Measurements from ENCODE around the gene ERAL1. TPM values are rescaled to one million over a fixed set of nuclear protein-coding genes. Genes with fewer than 3 reads are reported as not detected.

ERAL1 gene
- total and polyA plus RNA-seq, 2 experiments from 2014 or later = 77.1 to 121 TPM

GRCh38 chr17:28874750-28875149 is 19.9 kb downstream of the ERAL1 start:
- Histone ChIP-seq H3K4me2 (no peak overlapping the region), H3F3A (replicated peaks; ENCODE audit: low read depth) (no peaks in the 10 kb centered on the region), H3K27ac (ENCODE audit: low read depth) (no peak overlapping the region), H3K79me2 (replicated peaks; ENCODE audit: insufficient read depth) (no peaks in the 10 kb centered on the region), H3K4me3 (no peak overlapping the region), H3K9me2 (ENCODE audit: insufficient read depth) (no peaks in the 10 kb centered on the region), H3K27me3 (ENCODE audit: insufficient read depth) (no peaks in the 10 kb centered on the region), H4K20me1 (replicated peaks; ENCODE audit: insufficient read depth) (no peaks in the 10 kb centered on the region), H3K36me3 (ENCODE audit: insufficient read depth) (no peaks in the 10 kb centered on the region), H3K4me1 (ENCODE audit: insufficient read depth) (no peaks in the 10 kb centered on the region), H2AFZ (no peak overlapping the region)
- peaks cover 8% of the 10 kb centered on the region for H3K27me3 Mint-ChIP-seq (ENCODE audit: insufficient read depth, low read depth, poor library complexity)
- no peak for TF ChIP-seq ZNF114 (CRISPR knock-in tag; IDR thresholded peaks at IDR 0.05)
- TF ChIP-seq ETS1 (IDR thresholded peaks at IDR 0.05) = no peak
- TF ChIP-seq EZH2 (IDR thresholded peaks at IDR 0.05; ENCODE audit: low read depth, unreplicated experiment) = no peak
- no peak for TF ChIP-seq REST (IDR thresholded peaks at IDR 0.05; ENCODE audit: unreplicated experiment)
- TF ChIP-seq POLR2AphosphoS5 (IDR thresholded peaks at IDR 0.05; ENCODE audit: low read depth) = no peak
- TF ChIP-seq ZNF462 (CRISPR knock-in tag; IDR thresholded peaks at IDR 0.05) = no peak
- no peak for TF ChIP-seq ZNF331 (CRISPR knock-in tag; IDR thresholded peaks at IDR 0.05; ENCODE audit: low read depth)
- no peak for TF ChIP-seq CREB1 (CRISPR knock-in tag; IDR thresholded peaks at IDR 0.05; ENCODE audit: low read depth)
- no peak for TF ChIP-seq JUNB (IDR thresholded peaks at IDR 0.05; ENCODE audit: unreplicated experiment)
- no peak for TF ChIP-seq CTCF (conservative IDR thresholded peaks at IDR 0.05; ENCODE audit: low read depth in 2 of 2)
- no peak for TF ChIP-seq STAT1 (IDR thresholded peaks at IDR 0.05; ENCODE audit: unreplicated experiment)
- no peak for TF ChIP-seq NANOG (IDR thresholded peaks at IDR 0.05; ENCODE audit: borderline replicate concordance)
- TF ChIP-seq EZH2phosphoT487 (IDR thresholded peaks at IDR 0.05; ENCODE audit: unreplicated experiment) = no peak
- no peak overlapping the region for H3K4me3 Mint-ChIP-seq
- no peak overlapping the region for H3K27ac Mint-ChIP-seq
- H3K9me3 Mint-ChIP-seq = peaks cover 11% of the 10 kb centered on the region; the same call in 2 of the 3 replicates
- H3K4me1 Mint-ChIP-seq = peaks cover 5% of the 10 kb centered on the region
- H3K36me3 Mint-ChIP-seq (ENCODE audit: low read depth) = peaks cover 20% of the 10 kb centered on the region
- ATAC-seq (no peak), DNase-seq (ENCODE audit: low spot score) (no peak)

Data from GM23338 (cell line).